ENCODE data around the gene PARVA.
"Not testable (repeated sequence)": the region's sequence is repeated elsewhere in the genome, so short reads cannot be mapped to it uniquely, and the experiment has no call there.

The PARVA gene

GRCh38 chr11:12361682-12362081 is 15.7 kb upstream of the PARVA start:
- peaks cover 37% of the 10 kb centered on the region for H3K4me1 Mint-ChIP-seq (ENCODE audit: low read depth)
- H3K36me3 Mint-ChIP-seq (ENCODE audit: low read depth) = peaks cover 3% of the 10 kb centered on the region
- peaks cover 3% of the 10 kb centered on the region for H3K9me3 Mint-ChIP-seq
- H3K27ac Mint-ChIP-seq = no peak overlapping the region
- H3K27me3 Mint-ChIP-seq (ENCODE audit: low read depth) = no peaks in the 10 kb centered on the region
- H3K4me3 Mint-ChIP-seq = no peak overlapping the region

DNA sequence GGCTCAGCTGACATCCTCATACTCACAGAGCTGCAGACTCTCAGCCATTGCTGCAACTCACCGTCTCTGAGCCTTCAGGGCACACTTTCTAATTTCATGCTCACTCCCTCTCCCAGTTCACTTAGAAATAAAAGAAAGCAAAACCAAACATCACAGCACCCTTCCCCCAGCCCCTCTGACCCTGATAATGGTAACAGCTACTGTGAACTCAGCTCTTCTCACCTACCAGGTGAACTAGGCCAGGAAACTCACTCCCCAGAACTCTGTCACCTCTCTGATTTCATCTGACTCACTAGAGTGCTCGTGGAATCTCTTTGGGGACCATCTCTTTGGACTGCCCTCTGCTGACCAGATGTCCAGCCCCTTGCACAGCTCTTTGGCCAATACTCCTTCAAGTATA is 14.5 kb upstream of the PARVA start:
- H3K9me3 Mint-ChIP-seq = peaks cover 11% of the 10 kb centered on the region
- H3K4me3 Mint-ChIP-seq = no peak overlapping the region
- peaks cover 6% of the 10 kb centered on the region for H3K27me3 Mint-ChIP-seq (ENCODE audit: low read depth)
- no peak overlapping the region for H3K27ac Mint-ChIP-seq
- H3K36me3 Mint-ChIP-seq (ENCODE audit: low read depth) = peaks cover 9% of the 10 kb centered on the region
- H3K4me1 Mint-ChIP-seq (ENCODE audit: low read depth) = peaks cover 35% of the 10 kb centered on the region

DNA sequence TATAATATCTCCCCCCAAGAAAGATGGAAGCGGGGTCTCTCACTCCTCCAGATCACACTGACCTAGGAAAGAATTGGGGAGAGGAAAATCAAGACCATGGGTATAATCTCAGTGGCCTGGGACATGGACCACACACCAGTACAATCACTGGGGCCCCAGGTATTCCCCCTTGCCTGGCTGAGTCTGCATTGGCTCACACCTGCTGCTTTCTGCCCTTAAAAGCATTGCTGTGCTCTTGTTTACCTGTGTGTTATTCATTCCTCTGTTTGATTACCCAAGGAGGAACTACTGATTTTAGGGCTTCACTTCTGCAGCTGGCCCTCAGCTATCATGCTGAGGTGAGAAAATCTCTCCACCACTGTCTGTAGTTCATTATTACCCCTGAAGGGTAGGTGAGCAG is 14.0 kb upstream of the PARVA start:
- Mint-ChIP-seq H3K9me3 (peaks cover 11% of the 10 kb centered on the region), H3K36me3 (ENCODE audit: low read depth) (peaks cover 7% of the 10 kb centered on the region)

DNA sequence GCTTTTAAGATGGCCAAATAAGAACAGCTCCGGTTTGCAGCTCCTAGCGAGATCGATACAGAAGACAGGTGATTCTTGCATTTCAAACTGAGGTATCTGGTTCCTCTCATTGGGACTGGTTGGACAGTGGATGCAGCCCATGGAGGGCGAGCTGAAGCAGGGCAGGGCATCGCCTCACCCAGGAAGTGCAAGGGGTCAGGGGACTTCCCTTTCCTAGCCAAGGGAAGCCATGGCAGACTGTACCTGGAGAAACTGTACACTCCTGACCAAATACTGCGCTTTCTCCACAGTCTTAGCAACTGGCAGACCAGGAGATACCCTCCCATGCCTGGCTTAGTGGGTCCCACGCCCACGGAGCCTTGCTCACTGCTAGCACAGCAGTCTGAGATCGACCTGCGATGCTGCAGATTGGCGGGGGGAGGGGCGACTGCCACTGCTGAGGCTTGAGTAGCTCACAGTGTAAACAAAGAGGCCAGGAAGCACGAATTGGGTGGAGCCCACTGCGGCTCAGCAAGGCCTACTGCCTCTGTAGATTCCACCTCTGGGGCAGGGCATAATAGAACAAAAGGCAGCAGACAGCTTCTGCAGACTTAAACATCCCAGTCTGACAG is 11.3 kb upstream of the PARVA start:
- H3K9me3 Mint-ChIP-seq = peaks cover 29% of the 10 kb centered on the region
- peaks cover 35% of the 10 kb centered on the region for H3K27me3 Mint-ChIP-seq (ENCODE audit: low read depth)
- H3K27ac Mint-ChIP-seq = peak overlapping the region; percentile 32
- not testable (repeated sequence) for H3K36me3 Mint-ChIP-seq (ENCODE audit: low read depth)
- H3K4me1 Mint-ChIP-seq (ENCODE audit: low read depth) = peaks cover 30% of the 10 kb centered on the region
- peak overlapping the region; percentile 29 for H3K4me3 Mint-ChIP-seq

More for the DNA sequence above, 14.0 kb upstream of the PARVA start:
- Mint-ChIP-seq H3K4me1 (ENCODE audit: low read depth) (peaks cover 30% of the 10 kb centered on the region), H3K27ac (no peak overlapping the region), H3K27me3 (ENCODE audit: low read depth) (peaks cover 11% of the 10 kb centered on the region), H3K4me3 (no peak overlapping the region)

GRCh38 chr11:12367057-12367456 is 10.3 kb upstream of the PARVA start:
- not testable (repeated sequence) for H3K36me3 Mint-ChIP-seq (ENCODE audit: low read depth); H3K4me3 Mint-ChIP-seq; H3K27ac Mint-ChIP-seq
- Mint-ChIP-seq H3K27me3 (ENCODE audit: low read depth) (peaks cover 41% of the 10 kb centered on the region), H3K4me1 (ENCODE audit: low read depth) (peaks cover 26% of the 10 kb centered on the region), H3K9me3 (peaks cover 31% of the 10 kb centered on the region)

DNA sequence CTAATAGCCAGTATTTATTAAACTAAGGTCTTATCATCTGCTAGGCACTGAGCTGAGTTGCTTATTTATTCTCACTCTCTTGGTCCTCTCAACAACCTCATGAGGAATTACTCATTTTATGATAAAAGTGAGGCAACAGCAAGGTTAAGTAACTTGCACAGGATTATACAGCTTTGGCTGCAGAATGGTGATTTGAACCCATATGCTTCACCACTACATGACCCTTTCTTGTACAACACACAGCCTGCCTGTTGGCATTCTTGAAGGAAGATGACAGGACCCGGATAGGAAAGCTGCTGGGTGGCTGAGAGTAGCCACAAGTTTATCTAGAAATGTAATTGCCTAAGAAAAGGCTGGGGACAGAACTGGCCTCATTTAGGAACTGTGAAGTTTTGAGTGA is 5.3 kb upstream of the PARVA start:
- H3K27ac Mint-ChIP-seq = no peak overlapping the region
- H3K36me3 Mint-ChIP-seq (ENCODE audit: low read depth) = peaks cover 4% of the 10 kb centered on the region
- peaks cover 74% of the 10 kb centered on the region for H3K27me3 Mint-ChIP-seq (ENCODE audit: low read depth)
- H3K4me1 Mint-ChIP-seq (ENCODE audit: low read depth) = peaks cover 5% of the 10 kb centered on the region
- no peak overlapping the region for H3K4me3 Mint-ChIP-seq
- peaks cover 31% of the 10 kb centered on the region for H3K9me3 Mint-ChIP-seq

DNA sequence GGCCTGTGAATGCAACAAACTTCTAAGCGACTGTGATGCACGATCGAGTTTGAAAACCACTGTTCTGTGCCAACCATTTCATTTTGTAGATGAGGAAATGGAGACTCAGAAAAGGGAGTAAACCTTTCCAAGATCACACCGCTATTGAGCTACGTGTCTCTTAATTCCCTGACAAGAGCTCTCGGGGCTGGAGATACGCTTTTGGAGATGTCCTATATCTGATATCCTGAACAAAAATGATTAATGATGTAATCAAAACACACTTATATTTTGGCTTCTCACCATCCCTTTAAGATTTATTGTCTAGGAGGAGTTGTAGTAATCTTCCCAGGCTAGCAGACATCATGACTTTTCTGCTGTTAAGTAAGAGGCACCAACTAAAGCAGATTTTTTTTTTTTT is 1.7 kb upstream of the PARVA start:
- H3K36me3 Mint-ChIP-seq (ENCODE audit: low read depth) = no peaks in the 10 kb centered on the region
- peaks cover 3% of the 10 kb centered on the region for H3K4me1 Mint-ChIP-seq (ENCODE audit: low read depth)
- peaks cover 13% of the 10 kb centered on the region for H3K9me3 Mint-ChIP-seq
- H3K27ac Mint-ChIP-seq = no peak overlapping the region
- H3K27me3 Mint-ChIP-seq (ENCODE audit: low read depth) = peaks cover 72% of the 10 kb centered on the region
- no peak overlapping the region for H3K4me3 Mint-ChIP-seq

GRCh38 chr11:12376259-12377081 is 901 bp upstream of the PARVA start:
- Mint-ChIP-seq H3K27me3 (ENCODE audit: low read depth) (peaks cover 72% of the 10 kb centered on the region), H3K4me3 (peak overlapping the region; percentile 27), H3K27ac (no peak overlapping the region), H3K4me1 (ENCODE audit: low read depth) (peaks cover 3% of the 10 kb centered on the region), H3K36me3 (ENCODE audit: low read depth) (no peaks in the 10 kb centered on the region), H3K9me3 (peaks cover 8% of the 10 kb centered on the region)

DNA sequence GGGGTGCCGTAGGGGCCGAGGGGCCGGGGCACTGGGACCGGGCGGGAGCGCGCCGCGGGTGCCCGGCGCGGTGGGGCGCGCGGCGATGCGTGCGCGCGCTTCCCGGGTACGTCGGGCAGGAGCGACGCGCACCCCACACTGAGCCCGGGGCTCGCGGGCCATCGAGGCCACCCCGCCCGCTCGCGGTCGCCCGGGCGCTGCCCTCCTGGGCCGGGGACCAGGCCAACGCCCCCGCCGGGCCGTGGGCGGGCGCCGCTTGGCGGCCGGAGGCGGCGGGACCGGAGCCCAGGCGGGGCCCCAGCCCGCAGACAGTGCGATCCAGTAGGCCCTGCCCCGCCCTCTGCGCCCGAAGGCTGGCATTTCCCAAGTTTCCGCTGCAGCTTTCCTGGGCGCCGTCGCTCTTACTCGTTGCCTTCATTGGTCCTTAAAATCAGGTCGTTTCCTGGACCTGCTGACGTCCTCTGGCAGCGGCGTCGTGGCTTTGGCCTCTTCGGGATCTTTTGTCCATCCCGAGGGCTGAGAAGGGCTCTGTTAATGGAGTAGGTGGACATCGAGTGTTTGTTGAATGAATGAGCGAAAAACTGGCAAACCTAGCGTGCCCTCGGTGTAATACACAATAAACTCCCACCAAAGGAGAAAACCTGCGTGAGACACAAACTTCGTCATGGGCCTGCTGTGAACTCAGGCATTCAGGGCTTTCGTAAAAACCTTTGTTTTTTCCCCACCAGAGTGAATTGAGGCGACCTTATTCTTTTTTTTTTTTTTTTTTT is 638 bp downstream of the PARVA start:
- H3K36me3 Mint-ChIP-seq (ENCODE audit: low read depth) = no peaks in the 10 kb centered on the region
- peaks cover 3% of the 10 kb centered on the region for H3K4me1 Mint-ChIP-seq (ENCODE audit: low read depth)
- H3K27ac Mint-ChIP-seq = no peak overlapping the region
- peaks cover 8% of the 10 kb centered on the region for H3K9me3 Mint-ChIP-seq
- peak overlapping the region; percentile 67 for H3K4me3 Mint-ChIP-seq
- peaks cover 78% of the 10 kb centered on the region for H3K27me3 Mint-ChIP-seq (ENCODE audit: low read depth)

GRCh38 chr11:12380565-12381325 is 3.4 kb downstream of the PARVA start:
- Mint-ChIP-seq H3K9me3 (peaks cover 3% of the 10 kb centered on the region), H3K27ac (no peak overlapping the region), H3K4me1 (ENCODE audit: low read depth) (peaks cover 3% of the 10 kb centered on the region), H3K27me3 (ENCODE audit: low read depth) (peaks cover 70% of the 10 kb centered on the region), H3K36me3 (ENCODE audit: low read depth) (no peaks in the 10 kb centered on the region), H3K4me3 (no peak overlapping the region)

DNA sequence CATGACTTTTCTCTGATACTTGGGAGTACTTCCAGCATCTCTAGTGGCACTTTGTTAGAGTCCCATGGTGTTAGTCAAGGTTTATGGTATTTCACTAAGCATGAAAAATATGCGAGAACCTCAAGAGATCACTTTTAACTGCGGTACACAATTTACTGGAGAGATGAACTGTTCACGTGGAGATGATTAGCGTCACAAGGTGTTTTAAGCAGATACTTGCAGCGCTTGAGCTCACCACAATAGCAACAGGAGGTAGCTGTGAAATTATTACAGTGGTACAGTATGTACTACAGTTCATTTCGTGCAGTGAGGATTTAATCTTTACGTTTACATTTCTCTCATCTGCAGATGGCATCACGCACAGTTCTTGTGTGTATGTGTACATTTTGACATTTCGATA is 4.5 kb downstream of the PARVA start:
- no peaks in the 10 kb centered on the region for H3K36me3 Mint-ChIP-seq (ENCODE audit: low read depth)
- peaks cover 3% of the 10 kb centered on the region for H3K9me3 Mint-ChIP-seq
- H3K27me3 Mint-ChIP-seq (ENCODE audit: low read depth) = peaks cover 69% of the 10 kb centered on the region
- no peak overlapping the region for H3K4me3 Mint-ChIP-seq
- H3K27ac Mint-ChIP-seq = no peak overlapping the region
- peaks cover 3% of the 10 kb centered on the region for H3K4me1 Mint-ChIP-seq (ENCODE audit: low read depth)

GRCh38 chr11:12382451-12382850 is 5.1 kb downstream of the PARVA start:
- Mint-ChIP-seq H3K4me1 (ENCODE audit: low read depth) (peaks cover 3% of the 10 kb centered on the region), H3K27ac (no peak overlapping the region), H3K9me3 (peaks cover 3% of the 10 kb centered on the region), H3K36me3 (ENCODE audit: low read depth) (no peaks in the 10 kb centered on the region), H3K27me3 (ENCODE audit: low read depth) (peaks cover 67% of the 10 kb centered on the region), H3K4me3 (no peak overlapping the region)

- no peaks in the 10 kb centered on the region for H3K4me1 Mint-ChIP-seq (ENCODE audit: low read depth)
- peaks cover 34% of the 10 kb centered on the region for H3K27me3 Mint-ChIP-seq (ENCODE audit: low read depth)
- H3K4me3 Mint-ChIP-seq = no peak overlapping the region
- H3K36me3 Mint-ChIP-seq (ENCODE audit: low read depth) = no peaks in the 10 kb centered on the region
- H3K27ac Mint-ChIP-seq = no peak overlapping the region
- H3K9me3 Mint-ChIP-seq = peaks cover 3% of the 10 kb centered on the region
These were observed 8.9 kb downstream of the PARVA start for GRCh38 chr11:12386309-12386708.

DNA sequence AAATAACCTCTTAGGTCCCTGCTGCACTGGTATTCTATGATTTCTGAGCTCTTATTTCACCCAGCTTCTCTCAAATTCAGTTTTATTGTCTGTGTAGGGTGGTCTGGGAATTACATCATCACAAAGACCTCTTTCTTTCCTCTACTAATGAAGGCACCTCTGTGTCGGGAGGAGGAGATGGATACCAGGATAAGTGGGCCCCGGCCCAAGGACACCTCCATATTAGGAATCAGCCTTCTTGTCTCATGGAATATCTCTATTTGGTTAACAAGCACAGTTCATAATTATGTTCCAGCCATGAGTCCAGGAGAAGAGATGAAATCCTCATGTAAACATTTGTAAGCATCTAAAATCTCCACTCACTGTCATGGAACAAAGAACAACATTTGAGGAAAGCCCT is 9.4 kb downstream of the PARVA start:
- Mint-ChIP-seq H3K4me1 (ENCODE audit: low read depth) (no peaks in the 10 kb centered on the region), H3K36me3 (ENCODE audit: low read depth) (no peaks in the 10 kb centered on the region), H3K9me3 (peaks cover 3% of the 10 kb centered on the region), H3K4me3 (no peak overlapping the region), H3K27me3 (ENCODE audit: low read depth) (peaks cover 29% of the 10 kb centered on the region), H3K27ac (no peak overlapping the region)

All from T-helper 1 cell treated with Interleukin-12 subunit alpha and Interleukin-12 subunit beta and Interleukin-4 antibody, amounts not matched to agents 30 μg/mL and 1 μg/mL, for 36 hours (primary cell).